Right lobe of liver (tissue), 6 donors: ENCODE results near the gene ALDH1A1. TPM values are rescaled to one million over a fixed set of nuclear protein-coding genes. Genes with fewer than 3 reads are reported as not detected.

Experiments used
- ATAC-seq, 4 donors: fragments of 200-7000 bp; cut with Tn5 transposase; one replicate each; pipeline ENCODE4 v1.9.1; 2020; ENCODE audit warnings: mild to moderate bottlenecking in 4 of 4, moderate library complexity in 4 of 4
- DNase-seq, 3 donors: peaks; one replicate each; pipeline ENCODE4 v3.0.0-alpha.2; 2020
- H3K27ac ChIP-seq, 3 donors: fragments of 200-600 bp; one replicate each; pipeline ENCODE4 v1.8.0; 2022
- H3K27me3 ChIP-seq, 2 donors: fragments of 200-600 bp; one replicate each; pipeline ENCODE4 v1.8.0; 2022
- H3K36me3 ChIP-seq, 4 donors: fragments of 200-600 bp; sonication (generic) in 1 of 4; one replicate each; pipeline versions ENCODE4 v1.5.1 to v1.8.0; 2017 to 2022; ENCODE audit warnings: control low read depth in 1 of 4
- H3K4me1 ChIP-seq, 4 donors: fragments of 200-600 bp; sonication (generic) in 1 of 4; one replicate each; pipeline versions ENCODE4 v1.5.1 to v1.8.0; 2017 to 2022; ENCODE audit warnings: control low read depth in 1 of 4
- H3K4me3 ChIP-seq, 3 donors: fragments of 200-600 bp; one replicate each; pipeline ENCODE4 v1.8.0; 2022
- H3K9me3 ChIP-seq, 4 donors: fragments of 200-600 bp; sonication (generic) in 1 of 4; one replicate each; pipeline versions ENCODE4 v1.5.1 to v1.8.0; 2017 to 2022; ENCODE audit warnings: control low read depth in 1 of 4
- CTCF ChIP-seq, 4 donors: fragments of 200-600 bp in 3 of 4; fragments of 450-650 bp in 1 of 4; IDR thresholded peaks; one replicate each; pipeline versions ENCODE4 v1.5.1 to v1.8.0; 2016 to 2022; ENCODE audit warnings: antibody characterized with exemption in 4 of 4, mild to moderate bottlenecking in 2 of 4
- POLR2A ChIP-seq: fragments of 450-650 bp; IDR thresholded peaks from one replicate; pipeline ENCODE4 v1.6.1; 2017; ENCODE audit warnings: antibody characterized with exemption, mild to moderate bottlenecking
- WGBS: methylation state at CpG from one replicate; pipeline ENCODE4 v1.1.6; 2018; ENCODE audit warnings: low coverage, low lambda C conversion rate; ENCODE audit not compliant: insufficient coverage; ENCODE audit errors: missing lambda C conversion rate; 5-methylcytosine and 5-hydroxymethylcytosine counted together
- intact Hi-C, 2 donors: fragments of 100-400 bp; cut with DNase I; formaldehyde crosslinking; loops; one replicate each; pipeline versions ENCODE4 v1.11.2 to v1.14.1; 2022
- total RNA-seq, 6 experiments: library from RNA; depleted of rRNA in 2 of 6; stranded (reverse); fragments of >200 nt in 2 of 6; fragmentation: NEBNext Ultra II Directional in 3 of 6; extraction: Animal tissue kit (Norgen Biotek cat#: 25700) in 3 of 6; gene quantifications; one replicate each; pipeline versions ENCODE4 v1.1.0 to v1.2.4, GENCODE V29; 2016 to 2023
- donor health status: DM: no; HTN: yes; CAD: no.
- donor health status: DM: no; HTN: no; CAD: no.
- donor health status: DM: no; HTN: no; CAD: no.
- donor health status: DM: no; HTN: yes; CAD: no.
- donor health status: DM: no; HTN: yes; CAD: no.

Gene ALDH1A1
- total RNA-seq, 6 experiments from 2014 or later, result 309 to 1,702 (median 521) TPM

GRCh38 chr9:72915659-72916058 lies 37.2 kb downstream of the ALDH1A1 start:
- Histone ChIP-seq H3K27ac (no peak overlapping the region), H3K9me3 (no peaks in the 10 kb centered on the region), H3K4me1 (peaks cover 0 to 4% (median 2%) of the 10 kb centered on the region in 4 donors), H3K4me3 (no peak overlapping the region), H3K36me3 (peaks cover 0 to 98% (median 29%) of the 10 kb centered on the region in 4 donors), H3K27me3 (no peaks in the 10 kb centered on the region)
- ATAC-seq (no peak), DNase-seq (no peak)
- 87% methylated on average over 5 of the region's 5 CpGs for WGBS
- TF ChIP-seq CTCF (IDR thresholded peaks at IDR 0.05) (no peak), POLR2A (no peak)
- intact Hi-C loops, result no loop called here

GRCh38 chr9:72914750-72915149 lies 38.1 kb downstream of the ALDH1A1 start:
- no peak for ATAC-seq
- intact Hi-C loops, result no loop called here
- DNase-seq, result no peak
- H3K27me3 ChIP-seq, result no peaks in the 10 kb centered on the region
- 41% methylated on average over 2 of the region's 2 CpGs for WGBS
- H3K4me3 ChIP-seq, result no peak overlapping the region
- no peak overlapping the region for H3K27ac ChIP-seq
- TF ChIP-seq CTCF (IDR thresholded peaks at IDR 0.05) (no peak), POLR2A (no peak)
- no peaks in the 10 kb centered on the region for H3K9me3 ChIP-seq
- peaks cover 0 to 90% (median 30%) of the 10 kb centered on the region in 4 donors for H3K36me3 ChIP-seq
- H3K4me1 ChIP-seq, result peaks cover 0 to 4% (median 2%) of the 10 kb centered on the region in 4 donors

GRCh38 chr9:72913382-72914009 lies 39.4 kb downstream of the ALDH1A1 start:
- ATAC-seq, result peak in 1 of 4 donors; percentile 21
- WGBS, result 86% methylated on average over 4 of the region's 4 CpGs
- no peak for DNase-seq
- no peak overlapping the region for H3K4me3 ChIP-seq
- no peaks in the 10 kb centered on the region for H3K27me3 ChIP-seq
- peaks cover 0 to 90% (median 29%) of the 10 kb centered on the region in 4 donors for H3K36me3 ChIP-seq
- no peaks in the 10 kb centered on the region for H3K9me3 ChIP-seq
- H3K4me1 ChIP-seq, result peaks cover 0 to 4% (median 2%) of the 10 kb centered on the region in 4 donors
- peak overlapping the region in 1 of 3 donors; percentile 9 for H3K27ac ChIP-seq
- intact Hi-C loops, result no loop called here
- TF ChIP-seq CTCF (IDR thresholded peaks at IDR 0.05), result no peak
- no peak for TF ChIP-seq POLR2A

GRCh38 chr9:72912476-72913381 lies 40.1 kb downstream of the ALDH1A1 start:
- intact Hi-C loops, result no loop called here
- Histone ChIP-seq H3K4me1 (peaks cover 0 to 7% (median 2%) of the 10 kb centered on the region in 4 donors), H3K36me3 (peaks cover 0 to 87% (median 27%) of the 10 kb centered on the region in 4 donors), H3K9me3 (no peaks in the 10 kb centered on the region), H3K4me3 (no peak overlapping the region), H3K27ac (peak overlapping the region in 2 of 3 donors; percentile 9), H3K27me3 (no peaks in the 10 kb centered on the region)
- DNase-seq (no peak), ATAC-seq (peak in 3 of 4 donors; percentile 9 to 25 (median 18))
- TF ChIP-seq CTCF (IDR thresholded peaks at IDR 0.05) (no peak), POLR2A (no peak)
- WGBS, result 83% methylated on average over 6 of the region's 7 CpGs
